HG02571 (cell line): ENCODE data around the gene KHDRBS1.
"Not testable (repeated sequence)": the region's sequence is repeated elsewhere in the genome, so short reads cannot be mapped to it uniquely, and the experiment has no call there.

Experiments used
- ATAC-seq: cut with Tn5 transposase; IDR thresholded peaks from one replicate; pipeline ENCODE4 v1.9.1; 2021; ENCODE audit warnings: mild to moderate bottlenecking, moderate library complexity; ENCODE audit not compliant: unreplicated experiment

KHDRBS1 gene

DNA sequence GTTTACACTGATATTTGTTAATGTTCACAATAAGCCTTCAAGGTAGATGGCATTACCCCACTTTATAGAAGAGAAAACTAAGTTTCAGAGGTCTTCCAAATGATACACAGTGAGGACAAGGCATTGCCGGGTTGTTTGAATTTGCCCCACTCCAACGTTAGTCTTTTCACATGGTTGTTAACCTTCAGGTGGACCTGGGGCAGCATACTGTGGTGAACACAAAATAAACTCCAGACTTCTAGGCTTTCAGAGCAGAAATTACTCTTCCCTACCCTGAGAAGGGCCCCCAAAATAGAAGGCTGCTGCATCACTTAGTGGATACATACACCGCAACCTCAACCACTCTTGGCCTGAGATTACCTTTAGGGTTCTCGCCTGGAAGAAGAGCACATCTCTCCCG, 3.4 kb upstream of the KHDRBS1 start:
- no peak for ATAC-seq

DNA sequence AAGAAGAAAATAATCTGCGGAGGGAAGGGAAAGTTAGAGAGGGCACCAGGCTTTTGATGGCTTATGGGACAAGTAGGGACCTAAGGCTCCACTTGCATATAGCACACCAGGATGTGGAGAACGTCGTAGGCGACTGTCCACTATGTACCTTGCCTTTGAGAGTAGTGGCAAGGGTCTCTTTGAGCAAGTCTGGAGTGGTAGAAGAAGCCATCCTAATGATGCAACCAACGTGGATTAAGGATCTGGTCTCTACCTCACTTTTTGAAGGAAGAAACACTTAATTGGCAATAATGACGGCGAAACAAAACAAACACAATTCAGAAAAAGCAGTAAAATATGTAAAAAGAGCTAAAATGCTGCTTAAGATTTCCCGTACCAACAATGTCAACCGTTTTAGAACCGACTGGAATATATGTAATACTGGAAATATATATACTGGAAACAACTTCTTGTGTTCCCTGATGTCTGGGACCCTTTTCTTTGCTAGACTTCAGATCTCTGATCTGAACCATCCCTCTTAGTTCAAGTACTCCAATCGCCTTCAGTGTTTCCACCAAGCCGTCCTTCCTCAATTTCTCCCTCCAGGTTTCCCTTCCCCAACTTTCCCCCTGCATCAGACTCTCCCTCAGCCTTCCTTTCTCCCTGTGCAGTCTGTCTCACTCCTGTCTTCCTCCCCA, 821 bp upstream of the KHDRBS1 start:
- no peak for ATAC-seq

DNA sequence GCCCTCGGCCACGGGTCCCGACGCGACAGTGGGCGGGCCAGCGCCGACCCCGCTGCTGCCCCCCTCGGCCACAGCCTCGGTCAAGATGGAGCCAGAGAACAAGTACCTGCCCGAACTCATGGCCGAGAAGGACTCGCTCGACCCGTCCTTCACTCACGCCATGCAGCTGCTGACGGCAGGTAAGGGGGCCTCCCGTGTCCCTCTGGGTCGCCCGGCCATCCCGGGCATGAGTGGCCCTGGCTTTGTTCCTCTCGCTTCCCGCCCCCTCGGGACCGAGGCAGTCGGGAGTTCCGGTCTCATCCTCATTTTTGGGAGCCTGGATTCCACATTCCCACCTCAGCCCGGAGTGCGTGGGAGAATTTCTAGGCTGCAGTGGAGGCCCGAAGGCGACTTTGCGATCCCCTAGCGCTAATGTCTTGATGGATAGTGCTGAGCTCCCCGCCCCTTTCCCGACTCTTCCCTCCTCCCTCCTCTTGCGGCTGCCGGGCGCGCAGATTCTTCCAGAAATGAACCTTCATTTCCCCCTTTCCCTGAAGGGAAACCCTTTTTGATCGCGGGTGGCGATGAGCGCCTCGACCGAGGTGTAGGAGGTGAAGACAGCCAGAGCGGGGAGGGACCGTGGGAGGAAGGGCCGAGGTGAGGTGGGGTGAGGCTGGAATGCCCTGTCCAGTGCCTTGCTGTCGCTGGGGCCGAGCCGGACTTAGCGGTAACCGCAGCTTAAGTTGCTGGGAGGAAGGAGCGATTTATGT, 705 bp downstream of the KHDRBS1 start:
- ATAC-seq, result peak; percentile 19

DNA sequence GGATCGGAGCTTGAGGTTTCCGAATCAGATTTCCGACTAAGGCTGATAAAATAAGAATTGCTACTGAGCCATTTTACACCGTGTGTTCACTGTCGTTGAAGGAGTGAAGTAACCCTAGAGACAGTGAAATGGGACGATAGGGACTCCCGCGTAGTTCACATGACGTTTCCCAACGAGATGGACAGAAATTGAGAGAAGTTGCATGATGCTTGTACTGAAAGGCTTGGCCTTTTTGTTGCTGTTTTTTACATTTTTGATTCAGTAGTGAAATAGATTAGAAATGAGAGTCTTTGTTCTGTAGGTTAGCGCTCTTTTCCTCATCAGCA, 1.2 kb downstream of the KHDRBS1 start:
- ATAC-seq, result no peak

DNA sequence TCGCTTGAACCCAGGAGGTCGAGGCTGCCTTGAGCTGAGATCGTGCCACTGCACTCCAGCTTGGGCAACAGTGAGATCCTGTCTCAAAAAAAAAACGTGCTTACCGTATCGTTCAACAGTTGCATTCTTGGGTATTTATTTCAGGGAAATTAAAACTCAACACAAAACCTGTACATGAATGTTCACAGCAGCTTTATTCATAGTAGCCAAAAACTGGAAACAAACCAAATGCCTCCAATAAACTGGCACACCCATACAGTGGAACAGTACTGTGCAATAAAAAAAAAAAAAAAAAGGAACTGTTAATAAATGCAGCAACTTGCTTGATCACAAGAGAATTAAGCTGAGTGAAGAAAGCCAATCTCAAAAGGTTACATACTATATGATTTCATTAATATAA, 6.7 kb downstream of the KHDRBS1 start:
- ATAC-seq, result no peak

DNA sequence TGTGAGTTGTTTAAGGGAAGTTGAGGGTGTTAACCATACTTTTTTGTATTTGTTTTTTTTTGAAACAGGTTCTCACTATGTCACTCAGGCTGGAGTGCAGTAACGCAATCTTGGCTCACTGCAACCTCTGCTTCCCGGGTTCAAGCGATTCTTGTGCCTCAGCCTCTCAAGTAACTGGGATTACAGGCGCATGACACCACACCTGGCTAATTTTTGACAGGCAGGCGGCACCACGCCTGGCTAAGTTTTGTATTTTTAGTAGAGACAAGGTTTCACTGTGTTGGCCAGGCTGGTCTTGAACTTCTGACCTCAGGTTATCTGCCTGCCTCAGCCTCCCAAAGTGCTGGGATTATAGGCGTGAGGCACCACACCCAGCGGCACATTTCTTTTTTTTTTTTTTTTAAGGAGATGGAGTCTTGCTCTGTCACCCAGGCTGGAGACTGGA, 7.9 kb downstream of the KHDRBS1 start:
- not testable (repeated sequence) for ATAC-seq

DNA sequence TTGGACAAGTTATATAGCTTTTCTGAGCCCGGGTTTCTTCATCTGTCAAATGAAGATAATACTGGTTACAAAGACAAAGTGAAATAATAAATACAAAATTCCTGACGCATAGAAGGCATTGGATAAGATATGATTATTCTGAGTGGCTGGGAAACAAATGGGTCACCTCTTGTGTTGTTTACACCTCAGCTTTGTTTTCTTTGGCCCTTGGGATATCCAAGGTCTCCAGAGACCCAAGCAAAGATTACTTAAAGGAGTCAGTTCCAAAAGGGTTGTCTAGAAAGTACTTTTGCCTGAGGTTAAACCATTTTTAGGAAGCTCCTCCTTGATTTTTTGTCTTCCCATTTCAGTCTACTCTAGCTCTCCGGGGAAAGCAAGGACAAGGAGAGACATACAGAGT, 9.7 kb downstream of the KHDRBS1 start:
- ATAC-seq, result no peak

DNA sequence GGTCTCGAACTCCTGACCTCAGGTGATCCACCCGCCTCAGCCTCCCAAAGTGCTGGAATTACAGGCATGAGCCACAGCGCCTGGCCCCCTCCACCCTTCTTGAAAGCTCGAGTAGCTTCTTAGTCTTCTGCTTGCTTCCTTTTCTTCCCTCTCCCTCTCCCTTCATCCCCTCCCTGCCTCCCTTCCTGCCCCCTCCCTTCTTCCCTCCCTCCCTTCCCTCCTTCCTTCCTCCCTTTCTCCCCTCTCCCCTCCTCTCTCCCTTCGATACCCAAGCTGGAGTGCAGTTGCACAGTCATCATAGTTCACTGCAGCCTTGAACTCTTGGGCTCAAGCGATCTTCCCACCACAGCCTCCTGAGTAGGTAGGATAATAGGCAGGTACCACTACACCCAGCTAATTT, 11.8 kb downstream of the KHDRBS1 start:
- no peak for ATAC-seq

DNA sequence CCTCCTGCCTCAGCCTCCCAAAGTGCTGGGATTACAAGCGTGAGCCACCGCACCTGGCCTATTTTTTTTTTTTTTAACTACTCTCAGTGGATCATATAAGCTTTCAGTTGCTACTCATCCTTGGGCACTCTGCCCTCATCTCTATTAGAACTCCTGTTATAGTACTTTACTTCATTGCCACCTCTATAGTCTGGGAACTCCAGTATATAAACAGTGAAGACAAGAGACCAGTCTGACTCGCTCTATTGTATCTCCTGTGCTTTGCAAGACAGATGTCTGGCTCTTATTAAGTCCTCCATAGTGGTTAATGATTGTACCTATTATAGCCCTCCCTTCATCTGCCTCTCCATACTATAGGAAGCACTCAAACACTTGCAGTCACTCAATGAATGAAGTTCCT, 15.1 kb downstream of the KHDRBS1 start:
- ATAC-seq, result no peak

DNA sequence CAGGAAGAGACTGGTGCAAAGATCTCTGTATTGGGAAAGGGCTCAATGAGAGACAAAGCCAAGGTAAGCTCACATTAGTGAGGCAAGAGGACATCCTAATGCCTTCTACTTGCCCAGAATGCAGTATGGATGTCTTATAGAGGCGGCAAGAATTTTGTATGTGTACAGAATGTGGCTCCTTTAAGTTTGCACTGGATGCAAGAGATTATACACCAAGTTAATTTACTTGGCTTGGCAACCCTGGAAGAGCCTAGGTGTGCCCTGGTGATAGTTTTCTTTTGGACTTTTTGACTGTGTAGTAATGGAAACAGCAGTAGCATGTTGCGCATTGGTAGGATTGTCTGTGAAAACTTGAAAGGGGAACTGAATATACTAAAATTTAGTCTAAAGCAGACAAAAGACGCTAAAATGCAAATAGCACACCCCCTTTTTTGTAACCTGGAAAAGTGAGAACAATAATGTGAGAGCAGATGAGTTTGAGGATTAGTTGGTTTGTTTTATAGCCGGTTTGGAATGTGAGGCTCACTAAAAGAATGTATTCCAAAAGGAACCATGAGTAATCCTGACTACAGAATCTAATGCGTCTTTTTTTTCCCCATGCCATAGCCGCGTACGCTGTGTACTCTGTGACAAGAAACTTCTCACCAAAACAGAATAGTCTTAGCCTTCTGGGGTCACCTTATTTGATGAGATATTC, 18.1 kb downstream of the KHDRBS1 start:
- no peak for ATAC-seq

DNA sequence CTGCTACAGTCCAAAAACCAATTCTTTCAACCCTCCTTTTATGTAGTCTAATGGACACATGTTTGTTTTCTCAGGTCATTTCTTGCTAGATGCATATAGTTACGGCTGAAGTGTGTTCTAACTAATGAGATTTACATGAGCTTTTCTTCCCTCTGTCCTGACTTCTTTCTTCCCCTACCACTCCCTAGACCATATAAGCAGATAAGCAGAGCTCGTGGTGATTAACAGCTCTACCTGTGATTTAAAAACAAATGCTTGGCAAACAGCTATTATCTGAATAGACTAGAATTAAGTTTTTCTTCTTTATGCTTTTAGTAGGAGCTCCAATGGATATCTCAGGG, 18.6 kb downstream of the KHDRBS1 start:
- ATAC-seq, result no peak

DNA sequence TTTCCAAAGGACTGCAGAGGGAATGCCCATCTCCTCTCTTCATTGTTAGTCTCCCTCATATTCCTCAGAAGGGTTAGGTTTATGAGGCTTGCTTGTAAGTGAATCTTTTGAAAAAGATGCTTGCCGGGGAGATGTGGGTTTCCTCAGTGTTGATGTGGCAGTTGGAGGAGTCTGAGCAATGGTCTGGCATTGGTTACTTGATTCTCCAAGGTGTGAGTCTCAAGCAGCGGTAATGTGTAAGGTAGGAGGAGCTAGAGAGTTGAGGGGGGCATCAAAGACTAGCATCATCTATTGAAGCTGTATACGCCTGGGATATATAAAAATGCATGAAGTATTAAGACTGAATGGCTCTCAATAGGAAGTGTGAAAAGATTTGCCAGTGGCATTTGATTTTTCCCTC, 21.5 kb downstream of the KHDRBS1 start:
- ATAC-seq, result no peak

DNA sequence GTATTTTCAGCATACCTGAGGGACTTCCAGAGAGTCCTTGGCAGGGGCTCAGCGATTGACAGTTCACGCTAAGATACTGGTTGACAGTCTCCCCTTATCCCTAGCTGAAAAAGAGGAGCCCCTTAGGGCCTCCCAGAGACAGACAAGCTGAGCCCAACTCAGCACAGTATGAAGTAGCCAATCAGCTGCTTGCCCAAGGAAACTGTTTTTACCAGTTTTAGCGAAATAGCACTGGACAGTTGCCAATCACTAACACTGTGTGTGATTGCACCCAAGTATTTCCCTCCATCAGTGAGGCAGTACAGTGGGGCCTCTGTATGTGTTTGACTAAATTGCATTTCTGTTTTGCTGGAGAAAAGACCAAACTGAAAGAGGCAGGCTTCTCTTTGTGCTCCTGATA, 27.0 kb downstream of the KHDRBS1 start:
- no peak for ATAC-seq

DNA sequence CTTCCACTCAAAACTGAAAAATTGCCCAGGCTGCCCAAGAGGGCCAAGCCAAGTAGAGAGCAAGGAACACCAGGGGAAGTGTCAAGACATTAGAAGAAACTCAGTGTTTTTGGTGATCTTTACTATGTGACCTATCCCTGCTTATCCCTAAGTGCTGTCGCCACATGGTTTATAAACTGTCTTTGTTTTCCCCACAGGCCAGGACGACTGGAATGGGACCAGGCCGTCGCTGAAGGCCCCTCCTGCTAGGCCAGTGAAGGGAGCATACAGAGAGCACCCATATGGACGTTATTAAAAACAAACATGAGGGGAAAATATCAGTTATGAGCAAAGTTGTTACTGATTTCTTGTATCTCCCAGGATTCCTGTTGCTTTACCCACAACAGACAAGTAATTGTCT, 28.7 kb downstream of the KHDRBS1 start:
- no peak for ATAC-seq

DNA sequence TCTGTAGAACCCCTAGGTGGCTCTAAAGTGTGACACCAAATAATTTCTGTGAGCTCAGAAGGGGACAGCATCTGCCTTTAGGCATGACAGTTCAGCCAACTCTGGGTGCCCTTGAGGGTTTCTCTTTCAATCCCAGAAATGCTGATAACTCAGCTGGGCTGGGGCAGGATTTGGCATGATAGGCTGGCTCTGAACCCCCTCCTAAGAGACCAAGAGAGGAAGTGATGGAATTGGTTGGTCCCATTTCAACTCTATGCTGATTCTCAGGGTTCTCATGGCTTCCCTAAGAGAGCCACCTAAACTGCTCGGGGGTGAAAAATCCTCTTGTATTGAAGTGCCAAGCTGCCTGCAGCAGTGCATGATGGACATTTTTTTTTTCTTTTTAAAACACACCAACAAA, 30.6 kb downstream of the KHDRBS1 start:
- ATAC-seq, result no peak

DNA sequence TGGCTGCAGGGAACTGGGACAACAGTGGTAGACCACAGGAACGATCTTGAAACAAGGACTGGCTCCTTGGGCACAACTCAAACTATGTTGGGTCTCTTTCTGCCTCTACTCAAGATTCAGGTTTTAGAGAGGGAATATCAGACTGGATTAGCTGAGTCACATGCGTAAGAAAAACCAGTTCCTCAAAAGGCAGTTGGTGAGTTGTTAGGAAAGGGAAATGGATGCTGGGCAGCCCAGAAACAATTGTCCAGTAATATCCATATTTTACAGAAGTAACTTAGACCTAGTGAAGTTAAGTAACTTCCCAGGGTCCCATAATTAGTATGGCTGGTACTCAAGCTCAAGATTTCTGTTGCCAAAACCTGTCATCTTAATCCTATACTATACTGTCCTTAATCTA, 32.1 kb downstream of the KHDRBS1 start:
- ATAC-seq, result no peak

DNA sequence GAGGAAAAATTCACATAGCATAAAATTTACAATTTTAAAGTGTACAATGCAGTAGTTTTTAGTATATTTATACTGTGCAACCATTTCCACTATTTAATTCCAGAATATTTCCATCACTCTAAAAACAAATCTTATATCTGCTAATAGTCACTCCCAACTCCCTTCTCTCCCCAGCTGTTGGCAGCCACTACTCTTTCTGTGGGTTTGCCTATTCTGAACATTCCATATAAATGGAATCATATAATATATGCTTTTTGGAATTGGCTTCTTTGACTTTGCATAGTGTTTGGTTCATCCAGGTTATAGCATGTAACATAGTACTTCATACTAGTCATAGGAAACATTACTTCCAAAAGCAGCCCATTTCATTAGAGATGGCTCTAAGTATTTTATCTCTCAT, 34.0 kb downstream of the KHDRBS1 start:
- no peak for ATAC-seq

DNA sequence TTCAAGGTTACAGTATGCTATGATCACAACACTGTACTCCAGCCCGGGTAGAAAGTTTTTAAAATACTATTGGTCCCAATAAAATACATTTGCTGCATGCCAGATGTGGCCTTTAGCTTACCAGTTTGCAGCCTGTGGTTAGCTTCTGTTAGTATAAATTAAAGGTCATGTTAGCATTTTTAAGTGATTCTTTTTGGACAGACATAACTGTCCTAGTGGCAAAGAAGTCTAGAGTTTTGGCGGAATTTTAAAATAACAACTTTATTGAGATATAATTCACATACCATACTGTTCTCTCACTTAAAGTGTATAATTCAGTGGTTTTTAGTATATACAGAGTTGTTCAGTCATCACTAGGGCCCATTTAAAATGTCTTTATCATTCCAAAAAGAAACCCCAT, 34.8 kb downstream of the KHDRBS1 start:
- ATAC-seq, result no peak

DNA sequence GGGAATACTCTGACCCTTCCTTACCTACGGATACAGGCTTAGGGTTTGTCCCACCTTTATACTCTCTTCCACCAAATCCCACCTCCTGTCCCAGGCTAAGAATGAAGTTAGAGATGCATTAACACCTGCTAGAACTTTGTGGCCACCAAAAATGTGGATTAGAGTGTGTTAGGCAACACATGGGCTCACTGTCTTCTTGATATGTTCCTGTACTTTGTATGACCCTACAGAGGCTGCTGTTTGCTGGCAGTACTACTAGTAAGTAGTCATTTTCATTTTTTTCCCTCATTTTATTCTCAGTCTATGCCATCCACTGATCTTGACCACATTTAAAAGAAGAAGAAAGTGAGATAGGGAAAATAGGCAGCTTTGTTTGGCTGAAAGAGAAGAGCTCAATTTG, 38.0 kb downstream of the KHDRBS1 start:
- ATAC-seq, result no peak

DNA sequence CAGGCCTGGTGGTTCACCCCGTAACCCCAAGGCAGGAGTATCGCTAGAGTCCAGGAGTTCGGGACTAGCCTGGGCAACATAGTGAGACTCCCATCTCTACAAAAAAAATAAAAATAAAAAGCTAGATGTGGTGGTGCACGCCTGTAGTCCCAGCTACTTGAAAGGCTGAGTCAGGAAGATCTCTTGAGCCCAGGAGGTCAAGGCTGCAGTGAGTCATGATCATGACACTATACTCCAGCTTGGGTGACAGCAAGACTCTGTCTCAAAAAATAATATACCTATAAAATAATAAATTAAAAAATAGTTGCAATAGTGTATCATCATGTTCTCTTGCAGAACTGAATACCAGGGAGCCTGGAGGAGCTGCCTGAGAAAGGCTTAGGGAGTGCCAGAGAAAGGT, 39.2 kb downstream of the KHDRBS1 start:
- ATAC-seq, result no peak

DNA sequence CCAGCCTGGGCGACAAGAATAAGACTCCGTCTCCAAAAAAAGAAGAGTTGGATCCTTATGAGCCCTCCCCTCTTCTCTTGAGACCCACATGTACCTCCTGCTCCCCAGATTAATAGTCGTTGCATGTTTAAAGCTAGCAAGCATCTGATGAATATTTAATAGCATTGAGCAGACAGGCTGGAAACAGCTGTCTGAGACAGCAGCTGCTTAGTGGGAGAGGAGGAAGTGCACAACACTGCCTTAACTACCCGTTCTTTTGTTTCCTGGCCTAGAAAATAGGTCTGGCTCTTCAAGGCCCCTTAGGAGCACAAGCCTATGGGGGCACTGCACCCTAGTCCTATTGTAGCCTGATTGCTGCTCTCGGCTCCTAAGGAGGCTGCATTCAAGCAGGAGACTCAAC, 41.7 kb downstream of the KHDRBS1 start:
- no peak for ATAC-seq

DNA sequence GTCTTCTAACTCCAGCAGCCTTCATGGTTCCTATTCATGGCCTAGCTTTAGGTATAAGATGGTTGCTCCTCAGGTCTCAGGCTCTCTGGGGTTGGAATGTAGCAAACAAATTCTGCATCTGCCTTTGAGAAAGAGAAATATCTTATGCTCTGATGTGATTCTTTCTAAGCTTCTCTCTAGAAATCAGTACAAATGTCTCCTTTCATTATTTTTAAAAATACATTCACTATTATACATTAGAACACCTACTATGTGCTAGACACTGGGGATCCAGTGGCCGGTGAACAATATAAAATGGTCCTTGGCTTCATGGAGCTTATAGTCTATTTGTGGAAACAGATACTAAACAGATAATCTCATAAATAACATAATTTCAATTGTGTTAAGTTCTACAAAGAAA, 42.9 kb downstream of the KHDRBS1 start:
- ATAC-seq, result no peak
